T-helper 1 cell treated with Interleukin-12 subunit alpha and Interleukin-12 subunit beta and Interleukin-4 antibody, amounts not matched to agents 30 μg/mL and 1 μg/mL, for 36 hours (primary cell): Measurements from ENCODE around the gene CYB5D1.

Experiments
- H3K27ac Mint-ChIP-seq: one replicate; pipeline ENCODE4 v1.8.0; 2021; ENCODE audit warnings: mild to moderate bottlenecking, mixed read lengths
- H3K27me3 Mint-ChIP-seq: one replicate; pipeline ENCODE4 v1.8.0; 2021; ENCODE audit warnings: low read depth, mixed read lengths
- H3K36me3 Mint-ChIP-seq: one replicate; pipeline ENCODE4 v1.8.0; 2021; ENCODE audit warnings: low read depth, mixed read lengths
- H3K4me1 Mint-ChIP-seq: one replicate; pipeline ENCODE4 v1.8.0; 2021; ENCODE audit warnings: low read depth, mixed read lengths
- H3K4me3 Mint-ChIP-seq: one replicate; pipeline ENCODE4 v1.8.0; 2021; ENCODE audit warnings: mild to moderate bottlenecking, moderate library complexity, mixed read lengths
- H3K9me3 Mint-ChIP-seq: one replicate; pipeline ENCODE4 v1.8.0; 2021; ENCODE audit warnings: mixed read lengths

CYB5D1 gene

GRCh38 chr17:7825206-7825990, 32.4 kb upstream of the CYB5D1 start:
- no peak overlapping the region for H3K4me3 Mint-ChIP-seq
- H3K9me3 Mint-ChIP-seq = no peaks in the 10 kb centered on the region
- H3K36me3 Mint-ChIP-seq = no peaks in the 10 kb centered on the region
- H3K4me1 Mint-ChIP-seq = peaks cover 3% of the 10 kb centered on the region
- H3K27me3 Mint-ChIP-seq = peaks cover 35% of the 10 kb centered on the region
- H3K27ac Mint-ChIP-seq = no peak overlapping the region

DNA sequence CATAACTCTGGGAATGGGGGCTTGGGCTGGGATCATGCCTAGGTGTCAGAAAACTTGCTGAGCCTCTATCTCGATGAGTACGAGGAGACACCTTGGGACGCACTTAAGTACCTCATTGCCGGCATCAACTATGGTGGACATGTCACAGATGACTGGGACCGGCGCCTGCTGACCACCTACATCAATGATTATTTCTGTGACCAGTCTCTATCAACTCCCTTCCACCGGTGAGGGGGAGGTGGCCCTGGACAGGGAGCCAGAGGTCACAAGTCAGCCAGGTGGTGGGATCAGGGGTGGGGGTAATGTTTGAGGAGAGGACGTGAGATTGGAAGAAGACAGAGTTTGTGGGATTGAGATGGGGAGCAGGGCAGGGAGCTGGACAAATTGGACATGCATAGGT, 27.2 kb upstream of the CYB5D1 start:
- H3K4me1 Mint-ChIP-seq = peaks cover 13% of the 10 kb centered on the region
- H3K27me3 Mint-ChIP-seq = peaks cover 50% of the 10 kb centered on the region
- no peak overlapping the region for H3K27ac Mint-ChIP-seq
- H3K4me3 Mint-ChIP-seq = no peak overlapping the region
- H3K9me3 Mint-ChIP-seq = no peaks in the 10 kb centered on the region
- H3K36me3 Mint-ChIP-seq = no peaks in the 10 kb centered on the region

DNA sequence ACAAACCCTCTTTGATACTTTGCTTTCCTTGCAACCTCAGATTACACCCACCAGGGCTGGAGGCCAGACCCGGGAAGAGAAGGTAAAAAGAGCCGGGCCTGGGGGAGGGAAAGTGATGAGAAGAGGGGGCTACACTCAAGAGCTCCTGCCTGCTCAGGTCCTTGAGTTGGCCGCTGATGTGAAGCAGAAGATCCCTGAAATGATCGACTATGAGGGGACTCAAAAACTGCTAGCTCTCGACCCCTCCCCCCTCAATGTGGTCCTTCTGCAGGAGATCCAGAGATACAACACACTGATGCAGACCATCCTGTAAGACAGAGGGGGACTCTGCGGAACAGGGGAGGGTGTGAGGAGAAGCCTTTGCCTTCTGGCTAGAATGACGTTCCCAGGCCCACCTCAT, 26.6 kb upstream of the CYB5D1 start:
- H3K4me3 Mint-ChIP-seq = no peak overlapping the region

GRCh38 chr17:7832431-7832830, 25.4 kb upstream of the CYB5D1 start:
- Mint-ChIP-seq H3K4me1 (peaks cover 26% of the 10 kb centered on the region), H3K9me3 (no peaks in the 10 kb centered on the region), H3K27me3 (peaks cover 39% of the 10 kb centered on the region), H3K27ac (no peak overlapping the region), H3K36me3 (no peaks in the 10 kb centered on the region), H3K4me3 (no peak overlapping the region)

More for the DNA sequence above, 26.6 kb upstream of the CYB5D1 start:
- peaks cover 15% of the 10 kb centered on the region for H3K4me1 Mint-ChIP-seq
- no peak overlapping the region for H3K27ac Mint-ChIP-seq
- peaks cover 48% of the 10 kb centered on the region for H3K27me3 Mint-ChIP-seq
- no peaks in the 10 kb centered on the region for H3K36me3 Mint-ChIP-seq
- no peaks in the 10 kb centered on the region for H3K9me3 Mint-ChIP-seq

DNA sequence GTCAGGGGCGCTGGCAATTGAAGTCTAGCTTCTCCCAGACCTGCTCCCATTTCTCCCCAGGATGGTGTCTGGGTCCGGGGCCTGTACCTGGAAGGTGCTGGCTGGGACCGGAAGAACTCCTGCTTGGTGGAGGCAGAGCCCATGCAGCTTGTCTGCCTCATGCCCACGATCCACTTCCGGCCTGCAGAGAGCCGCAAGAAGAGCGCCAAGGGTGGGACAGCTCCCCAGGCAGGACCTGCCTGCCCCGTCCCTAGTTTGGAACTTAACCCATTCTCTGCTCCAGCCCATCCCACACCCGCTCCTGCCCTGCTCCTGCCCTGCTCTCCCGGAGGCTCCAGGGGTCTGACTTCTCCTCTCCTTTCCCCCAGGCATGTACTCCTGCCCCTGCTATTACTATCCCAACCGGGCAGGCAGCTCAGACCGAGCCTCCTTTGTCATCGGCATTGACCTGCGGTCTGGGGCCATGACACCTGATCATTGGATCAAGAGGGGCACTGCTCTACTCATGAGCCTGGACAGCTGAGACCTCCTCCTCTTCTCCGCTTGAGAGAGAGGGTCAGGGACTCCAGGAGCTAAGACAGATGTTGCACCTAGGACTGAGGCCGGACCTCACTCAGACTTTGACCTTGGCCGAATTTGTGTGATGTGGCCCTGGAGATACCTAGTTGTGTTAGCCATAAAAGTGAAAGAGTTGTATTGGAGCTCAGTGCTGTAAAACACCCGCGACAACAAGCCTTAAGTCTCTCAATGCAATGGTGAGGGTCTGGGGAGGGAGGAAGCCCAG, 24.6 kb upstream of the CYB5D1 start:
- peaks cover 34% of the 10 kb centered on the region for H3K27me3 Mint-ChIP-seq
- H3K36me3 Mint-ChIP-seq = no peaks in the 10 kb centered on the region
- no peaks in the 10 kb centered on the region for H3K9me3 Mint-ChIP-seq
- peaks cover 30% of the 10 kb centered on the region for H3K4me1 Mint-ChIP-seq
- peak overlapping the region; percentile 85 for H3K4me3 Mint-ChIP-seq
- peak overlapping the region; percentile 73 for H3K27ac Mint-ChIP-seq

GRCh38 chr17:7833795-7834541, 23.8 kb upstream of the CYB5D1 start, which contains the start of gene KDM6B:
KDM6B (plus strand) TSS chr17:7834217; CDS start chr17:7845555, 11,338 bp downstream.
- Mint-ChIP-seq H3K36me3 (no peaks in the 10 kb centered on the region), H3K4me3 (peak within 1 kb of the TSS; percentile 97), H3K9me3 (no peaks in the 10 kb centered on the region), H3K4me1 (peaks cover 37% of the 10 kb centered on the region), H3K27me3 (peaks cover 34% of the 10 kb centered on the region), H3K27ac (peak within 1 kb of the TSS; percentile 95)

GRCh38 chr17:7834542-7834956, 23.3 kb upstream of the CYB5D1 start:
- H3K27me3 Mint-ChIP-seq = peaks cover 29% of the 10 kb centered on the region
- no peaks in the 10 kb centered on the region for H3K9me3 Mint-ChIP-seq
- peaks cover 42% of the 10 kb centered on the region for H3K4me1 Mint-ChIP-seq
- peak overlapping the region; percentile 97 for H3K4me3 Mint-ChIP-seq
- H3K27ac Mint-ChIP-seq = peak overlapping the region; percentile 95
- H3K36me3 Mint-ChIP-seq = peaks cover 2% of the 10 kb centered on the region

GRCh38 chr17:7834957-7835813, 22.6 kb upstream of the CYB5D1 start:
- H3K4me1 Mint-ChIP-seq = peaks cover 47% of the 10 kb centered on the region
- H3K4me3 Mint-ChIP-seq = peak overlapping the region; percentile 97

GRCh38 chr17:7835814-7836595, 21.8 kb upstream of the CYB5D1 start:
- H3K4me1 Mint-ChIP-seq = peaks cover 55% of the 10 kb centered on the region
- H3K9me3 Mint-ChIP-seq = no peaks in the 10 kb centered on the region
- H3K36me3 Mint-ChIP-seq = peaks cover 9% of the 10 kb centered on the region
- H3K4me3 Mint-ChIP-seq = peak overlapping the region; percentile 97
- H3K27ac Mint-ChIP-seq = peak overlapping the region; percentile 88
- H3K27me3 Mint-ChIP-seq = peaks cover 21% of the 10 kb centered on the region

More at GRCh38 chr17:7834957-7835813, 22.6 kb upstream of the CYB5D1 start:
- H3K36me3 Mint-ChIP-seq = peaks cover 5% of the 10 kb centered on the region
- peaks cover 28% of the 10 kb centered on the region for H3K27me3 Mint-ChIP-seq
- no peaks in the 10 kb centered on the region for H3K9me3 Mint-ChIP-seq
- H3K27ac Mint-ChIP-seq = peak overlapping the region; percentile 95

GRCh38 chr17:7836596-7837407, 21.0 kb upstream of the CYB5D1 start:
- H3K27ac Mint-ChIP-seq = peak overlapping the region; percentile 88
- H3K36me3 Mint-ChIP-seq = peaks cover 14% of the 10 kb centered on the region
- peaks cover 60% of the 10 kb centered on the region for H3K4me1 Mint-ChIP-seq
- H3K9me3 Mint-ChIP-seq = no peaks in the 10 kb centered on the region
- H3K27me3 Mint-ChIP-seq = peaks cover 14% of the 10 kb centered on the region
- H3K4me3 Mint-ChIP-seq = peak overlapping the region; percentile 97

GRCh38 chr17:7837408-7838088, 20.3 kb upstream of the CYB5D1 start:
- peaks cover 7% of the 10 kb centered on the region for H3K27me3 Mint-ChIP-seq
- peak overlapping the region; percentile 88 for H3K27ac Mint-ChIP-seq
- peaks cover 14% of the 10 kb centered on the region for H3K36me3 Mint-ChIP-seq
- H3K9me3 Mint-ChIP-seq = no peaks in the 10 kb centered on the region
- peak overlapping the region; percentile 97 for H3K4me3 Mint-ChIP-seq
- peaks cover 64% of the 10 kb centered on the region for H3K4me1 Mint-ChIP-seq
